H9 (cell line): ENCODE data around the gene IFT122. TPM values are rescaled to one million over a fixed set of nuclear protein-coding genes. Genes with fewer than 3 reads are reported as not detected.

Source experiments
- DNase-seq: peaks from one replicate; pipeline ENCODE4 v3.0.0-alpha.2; 2017
- H2AFZ ChIP-seq: one replicate; pipeline ENCODE4 v1.6.1; 2013; ENCODE audit warnings: mild to moderate bottlenecking, low read length, control low read depth, moderate library complexity
- H2AK5ac ChIP-seq: 2 replicates; pipeline ENCODE4 v1.6.1; 2013; ENCODE audit warnings: low read length, control low read depth, mixed read lengths; ENCODE audit not compliant: insufficient read length
- H2BK120ac ChIP-seq: one replicate; pipeline ENCODE4 v1.6.1; 2013; ENCODE audit warnings: low read depth, mild to moderate bottlenecking, low read length, control low read depth, inconsistent platforms; ENCODE audit not compliant: poor library complexity, severe bottlenecking
- H2BK12ac ChIP-seq: 2 replicates; pipeline ENCODE4 v1.6.1; 2013; ENCODE audit warnings: low read length, control low read depth, mixed read lengths, low read depth; ENCODE audit not compliant: insufficient read length
- H2BK15ac ChIP-seq: 2 replicates; pipeline ENCODE4 v1.6.1; 2013; ENCODE audit warnings: low read depth, low read length, control low read depth
- H2BK20ac ChIP-seq: one replicate; pipeline ENCODE4 v1.6.1; 2013; ENCODE audit warnings: low read depth, mild to moderate bottlenecking, low read length, control low read depth, inconsistent platforms; ENCODE audit not compliant: poor library complexity, severe bottlenecking
- H2BK5ac ChIP-seq: 2 replicates; pipeline ENCODE4 v1.6.1; 2013; ENCODE audit warnings: low read length, control low read depth, mixed read lengths; ENCODE audit not compliant: insufficient read length
- H3K14ac ChIP-seq: 2 replicates; pipeline ENCODE4 v1.6.1; 2013; ENCODE audit warnings: low read length, control low read depth; ENCODE audit not compliant: insufficient read depth
- H3K18ac ChIP-seq: 2 replicates; pipeline ENCODE4 v1.6.1; 2013; ENCODE audit warnings: low read depth, mild to moderate bottlenecking, mixed read lengths, low read length, control low read depth; ENCODE audit not compliant: insufficient read length
- H3K23ac ChIP-seq: 2 replicates; pipeline ENCODE4 v1.6.1; 2013; ENCODE audit warnings: low read length, control low read depth, mixed read lengths, low read depth; ENCODE audit not compliant: insufficient read length
- H3K23me2 ChIP-seq: 2 replicates; pipeline ENCODE4 v1.6.1; 2013; ENCODE audit warnings: low read depth, mild to moderate bottlenecking, mixed read lengths, low read length, control low read depth; ENCODE audit not compliant: insufficient read length, poor library complexity, severe bottlenecking
- H3K27ac ChIP-seq: 2 replicates; pipeline ENCODE4 v1.5.1; 2013; ENCODE audit warnings: low read length, control low read depth, mixed read lengths, low read depth; ENCODE audit not compliant: insufficient read length
- H3K27me3 ChIP-seq: 2 replicates; pipeline ENCODE4 v1.6.1; 2013; ENCODE audit warnings: low read length, control low read depth, inconsistent platforms; ENCODE audit not compliant: insufficient read depth
- H3K4ac ChIP-seq: 2 replicates; pipeline ENCODE4 v1.6.1; 2013; ENCODE audit warnings: low read depth, mild to moderate bottlenecking, control low read depth, inconsistent platforms, low read length, moderate library complexity
- H3K4me1 ChIP-seq: 2 replicates; pipeline ENCODE4 v1.6.1; 2013; ENCODE audit warnings: low read length, control low read depth, inconsistent platforms; ENCODE audit not compliant: insufficient read depth
- H3K4me2 ChIP-seq: 2 replicates; pipeline ENCODE4 v1.6.1; 2013; ENCODE audit warnings: low read length, control low read depth, mixed read lengths; ENCODE audit not compliant: insufficient read length, insufficient read depth
- H3K56ac ChIP-seq: 2 replicates; pipeline ENCODE4 v1.6.1; 2013; ENCODE audit warnings: low read depth, mild to moderate bottlenecking, mixed read lengths, low read length, control low read depth; ENCODE audit not compliant: insufficient read length
- H3K79me1 ChIP-seq: 2 replicates; pipeline ENCODE4 v1.6.1; 2013; ENCODE audit warnings: low read depth, mild to moderate bottlenecking, moderate library complexity, low read length, control low read depth, inconsistent platforms; ENCODE audit not compliant: insufficient read depth, poor library complexity, severe bottlenecking
- H3K79me2 ChIP-seq: 2 replicates; pipeline ENCODE4 v1.6.1; 2013; ENCODE audit warnings: low read length, control low read depth, inconsistent platforms; ENCODE audit not compliant: insufficient read depth
- H3K9ac ChIP-seq: 2 replicates; pipeline ENCODE4 v1.6.1; 2013; ENCODE audit warnings: low read length, control low read depth, mixed read lengths; ENCODE audit not compliant: insufficient read length; ENCODE audit errors: extremely low read depth
- H3K9me3 ChIP-seq: one replicate; pipeline ENCODE4 v1.6.1; 2013; ENCODE audit warnings: low read depth, low read length, inconsistent platforms; ENCODE audit not compliant: control insufficient read depth
- H3T11ph ChIP-seq: one replicate; pipeline ENCODE4 v1.6.1; 2013; ENCODE audit warnings: mild to moderate bottlenecking, low read length, control low read depth, inconsistent platforms
- H4K20me1 ChIP-seq: one replicate; pipeline ENCODE4 v1.6.1; 2013; ENCODE audit not compliant: control insufficient read depth, insufficient read length, insufficient read depth
- H4K5ac ChIP-seq: 2 replicates; pipeline ENCODE4 v1.6.1; 2013; ENCODE audit warnings: low read depth, mild to moderate bottlenecking, mixed read lengths, low read length, control low read depth; ENCODE audit not compliant: insufficient read length
- H4K8ac ChIP-seq: replicated peaks from 2 replicates; pipeline ENCODE4 v1.6.1; 2013; ENCODE audit warnings: low read length, control low read depth, mixed read lengths, low read depth; ENCODE audit not compliant: insufficient read length
- H4K91ac ChIP-seq: 2 replicates; pipeline ENCODE4 v1.6.1; 2013; ENCODE audit warnings: low read depth, mild to moderate bottlenecking, moderate library complexity, mixed read lengths, low read length, control low read depth; ENCODE audit not compliant: insufficient read length
- H3K27ac Mint-ChIP-seq, 3 experiments: 2 replicates in 2 of 3; 3 replicates in 1 of 3; pipeline ENCODE4 v1.8.0; 2020 to 2021; ENCODE audit warnings: mixed read lengths in 3 of 3, mild to moderate bottlenecking in 1 of 3, moderate library complexity in 1 of 3
- H3K27me3 Mint-ChIP-seq: 2 replicates; pipeline ENCODE4 v1.8.0; 2021; ENCODE audit warnings: low read depth, mild to moderate bottlenecking, moderate library complexity, mixed read lengths
- H3K36me3 Mint-ChIP-seq, 3 experiments: 2 replicates in 2 of 3; 3 replicates in 1 of 3; pipeline ENCODE4 v1.8.0; 2020 to 2021; ENCODE audit warnings: low read depth in 3 of 3, mixed read lengths in 3 of 3; ENCODE audit not compliant: insufficient read depth in 1 of 3
- H3K4me1 Mint-ChIP-seq, 2 experiments: 2 replicates each; pipeline ENCODE4 v1.8.0; 2020; ENCODE audit warnings: mixed read lengths in 2 of 2
- H3K4me3 Mint-ChIP-seq, 2 experiments: 2 replicates in 1 of 2; 3 replicates in 1 of 2; pipeline ENCODE4 v1.8.0; 2020 to 2021; ENCODE audit warnings: mild to moderate bottlenecking in 2 of 2, mixed read lengths in 2 of 2, moderate library complexity in 1 of 2
- H3K9me3 Mint-ChIP-seq, 2 experiments: 2 replicates in 1 of 2; 3 replicates in 1 of 2; pipeline ENCODE4 v1.8.0; 2020; ENCODE audit warnings: mild to moderate bottlenecking in 2 of 2, mixed read lengths in 2 of 2, moderate library complexity in 1 of 2
- WGBS: extraction: QIAGEN DNeasy Blood & Tissue Kit; methylation state at CpG from one replicate; pipeline ENCODE4 v1.1.7; 2013; ENCODE audit warnings: missing lambda C conversion rate, low lambda C conversion rate, mixed read lengths; ENCODE audit not compliant: insufficient read length; ENCODE audit errors: extremely low coverage; 5-methylcytosine and 5-hydroxymethylcytosine counted together
- total RNA-seq: library from RNA; stranded (reverse); gene quantifications from 2 replicates; pipeline ENCODE4 v1.2.1, GENCODE V29; 2021
- TF ChIP-seq, protein P1 (sequence below): fragments of 200-600 bp; sonication (generic); conservative IDR thresholded peaks from 3 replicates; pipeline ENCODE4 v1.8.0; 2021; ENCODE audit warnings: antibody characterized with exemption, mild to moderate bottlenecking

The IFT122 gene
- total RNA-seq, 1 experiment from 2014 or later = 19.3 TPM

GRCh38 chr3:129530821-129531220 lies 90.8 kb downstream of the IFT122 start:
- H3K27ac Mint-ChIP-seq = peak overlapping the region in 1 of 3 experiments; percentile 62; a peak in 2 of 7 replicates
- Histone ChIP-seq H3K23me2 (no peaks in the 10 kb centered on the region), H3K4me2 (no peak overlapping the region), H2BK15ac (no peak overlapping the region), H3K27ac (no peak overlapping the region), H4K8ac (no peak overlapping the region), H2AK5ac (no peak overlapping the region), H3K79me2 (no peaks in the 10 kb centered on the region), H3K9ac (no peak overlapping the region), H2BK120ac (no peak overlapping the region), H4K91ac (no peak overlapping the region), H4K20me1 (no peaks in the 10 kb centered on the region), H3K56ac (no peak overlapping the region), H3K4me1 (peaks cover 13% of the 10 kb centered on the region; the same call in 1 of the 2 replicates), H2BK20ac (no peak overlapping the region), H3K4ac (no peak overlapping the region), H3K18ac (peak overlapping the region; percentile 59), H4K5ac (no peak overlapping the region), H2BK12ac (no peak overlapping the region), H3K14ac (peak overlapping the region; percentile 27; the same call in 1 of the 2 replicates), H3K27me3 (no peaks in the 10 kb centered on the region), H2BK5ac (no peak overlapping the region), H3K79me1 (no peaks in the 10 kb centered on the region), H2AFZ (no peak overlapping the region), H3K23ac (no peak overlapping the region), H3K9me3 (no peaks in the 10 kb centered on the region), H3T11ph (no peak overlapping the region)
- no peak overlapping the region; a peak in 1 of 5 replicates for H3K4me3 Mint-ChIP-seq
- no peaks in the 10 kb centered on the region for H3K9me3 Mint-ChIP-seq
- H3K36me3 Mint-ChIP-seq = no peaks in the 10 kb centered on the region; a peak in 1 of 7 replicates
- TF ChIP-seq, protein P1, sequence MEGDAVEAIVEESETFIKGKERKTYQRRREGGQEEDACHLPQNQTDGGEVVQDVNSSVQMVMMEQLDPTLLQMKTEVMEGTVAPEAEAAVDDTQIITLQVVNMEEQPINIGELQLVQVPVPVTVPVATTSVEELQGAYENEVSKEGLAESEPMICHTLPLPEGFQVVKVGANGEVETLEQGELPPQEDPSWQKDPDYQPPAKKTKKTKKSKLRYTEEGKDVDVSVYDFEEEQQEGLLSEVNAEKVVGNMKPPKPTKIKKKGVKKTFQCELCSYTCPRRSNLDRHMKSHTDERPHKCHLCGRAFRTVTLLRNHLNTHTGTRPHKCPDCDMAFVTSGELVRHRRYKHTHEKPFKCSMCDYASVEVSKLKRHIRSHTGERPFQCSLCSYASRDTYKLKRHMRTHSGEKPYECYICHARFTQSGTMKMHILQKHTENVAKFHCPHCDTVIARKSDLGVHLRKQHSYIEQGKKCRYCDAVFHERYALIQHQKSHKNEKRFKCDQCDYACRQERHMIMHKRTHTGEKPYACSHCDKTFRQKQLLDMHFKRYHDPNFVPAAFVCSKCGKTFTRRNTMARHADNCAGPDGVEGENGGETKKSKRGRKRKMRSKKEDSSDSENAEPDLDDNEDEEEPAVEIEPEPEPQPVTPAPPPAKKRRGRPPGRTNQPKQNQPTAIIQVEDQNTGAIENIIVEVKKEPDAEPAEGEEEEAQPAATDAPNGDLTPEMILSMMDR = no peak
- H3K4me1 Mint-ChIP-seq = peaks cover 41 to 52% of the 10 kb centered on the region in 2 experiments
- no peak for DNase-seq
- WGBS = no CpG with 5 or more reads among the region's 13 CpGs
- peaks cover 8% of the 10 kb centered on the region for H3K27me3 Mint-ChIP-seq
